NB4 (cell line): ENCODE results near the gene TMEM183A.

Experiments used
- DNase-seq: peaks from one replicate; pipeline ENCODE4 v3.0.0; 2010; ENCODE audit warnings: low read depth
- H3K4me3 ChIP-seq: one replicate; pipeline ENCODE4 v1.5.1; 2011; ENCODE audit warnings: mild to moderate bottlenecking, low read depth, low read length, moderate library complexity
- MAX ChIP-seq: IDR thresholded peaks from 2 replicates; pipeline ENCODE4 v1.6.1; 2011; ENCODE audit warnings: low read depth, low read length
- MYC ChIP-seq: IDR thresholded peaks from 2 replicates; pipeline ENCODE4 v1.6.1; 2011; ENCODE audit warnings: low read depth, low read length
- POLR2A ChIP-seq: IDR thresholded peaks from 2 replicates; pipeline ENCODE4 v1.6.1; 2011; ENCODE audit warnings: mild to moderate bottlenecking; ENCODE audit not compliant: insufficient read length; ENCODE audit errors: extremely low read depth
- TF ChIP-seq, protein P1 (sequence below): IDR thresholded peaks from one replicate; pipeline ENCODE4 v1.5.1; 2012; ENCODE audit warnings: low read depth, low read length

Gene TMEM183A

GRCh38 chr1:202968895-202969295, 38.3 kb upstream of the TMEM183A start:
- peak overlapping the region; percentile 12 for H3K4me3 ChIP-seq
- TF ChIP-seq, protein P1, sequence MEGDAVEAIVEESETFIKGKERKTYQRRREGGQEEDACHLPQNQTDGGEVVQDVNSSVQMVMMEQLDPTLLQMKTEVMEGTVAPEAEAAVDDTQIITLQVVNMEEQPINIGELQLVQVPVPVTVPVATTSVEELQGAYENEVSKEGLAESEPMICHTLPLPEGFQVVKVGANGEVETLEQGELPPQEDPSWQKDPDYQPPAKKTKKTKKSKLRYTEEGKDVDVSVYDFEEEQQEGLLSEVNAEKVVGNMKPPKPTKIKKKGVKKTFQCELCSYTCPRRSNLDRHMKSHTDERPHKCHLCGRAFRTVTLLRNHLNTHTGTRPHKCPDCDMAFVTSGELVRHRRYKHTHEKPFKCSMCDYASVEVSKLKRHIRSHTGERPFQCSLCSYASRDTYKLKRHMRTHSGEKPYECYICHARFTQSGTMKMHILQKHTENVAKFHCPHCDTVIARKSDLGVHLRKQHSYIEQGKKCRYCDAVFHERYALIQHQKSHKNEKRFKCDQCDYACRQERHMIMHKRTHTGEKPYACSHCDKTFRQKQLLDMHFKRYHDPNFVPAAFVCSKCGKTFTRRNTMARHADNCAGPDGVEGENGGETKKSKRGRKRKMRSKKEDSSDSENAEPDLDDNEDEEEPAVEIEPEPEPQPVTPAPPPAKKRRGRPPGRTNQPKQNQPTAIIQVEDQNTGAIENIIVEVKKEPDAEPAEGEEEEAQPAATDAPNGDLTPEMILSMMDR = peak; percentile 83
- TF ChIP-seq MYC (peak; percentile 54), POLR2A (no peak), MAX (peak; percentile 63; the same call in 1 of the 2 replicates)
- DNase-seq = peak; percentile 97

DNA sequence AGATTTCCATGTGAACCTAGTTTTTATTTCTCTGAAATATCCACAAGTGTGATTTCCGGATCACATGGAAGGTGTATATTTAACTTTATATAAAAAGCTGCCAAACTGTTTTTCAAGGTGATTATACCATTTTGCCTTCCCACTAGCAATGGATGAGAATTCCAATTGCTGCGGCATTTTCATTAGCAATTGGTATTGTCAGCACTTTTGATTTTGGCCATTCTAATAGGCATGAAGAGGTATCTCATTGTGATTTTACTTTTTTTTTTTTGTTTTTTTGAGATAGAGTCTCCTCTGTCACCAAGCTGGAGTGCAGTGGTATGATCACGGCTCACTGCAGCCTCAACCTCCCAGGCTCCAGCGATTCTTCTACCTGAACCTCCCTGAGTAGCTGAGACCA, 35.1 kb upstream of the TMEM183A start:
- no peak overlapping the region for H3K4me3 ChIP-seq
- DNase-seq = no peak
- TF ChIP-seq MYC (no peak), MAX (no peak), POLR2A (no peak)
- TF ChIP-seq, protein P1 = no peak

DNA sequence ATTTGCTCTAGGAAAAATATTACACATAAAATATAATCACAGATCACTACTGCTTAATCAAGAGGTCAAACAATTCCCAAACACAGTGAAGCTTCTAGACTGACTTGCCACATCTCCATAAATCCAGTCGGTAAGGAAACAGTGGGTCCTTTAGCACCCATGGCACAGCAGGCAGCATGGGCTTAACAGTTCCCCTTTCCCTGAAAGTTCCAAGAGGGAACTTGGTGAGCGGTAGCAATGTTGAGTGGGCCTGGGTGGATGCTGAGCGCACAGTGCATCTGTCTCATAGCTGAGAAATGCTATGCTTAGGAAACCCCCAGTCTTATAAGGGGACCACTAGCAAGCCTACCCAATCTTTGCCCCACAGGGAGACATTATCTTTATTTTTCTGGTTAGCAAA, 32.3 kb upstream of the TMEM183A start:
- DNase-seq = no peak
- no peak overlapping the region for H3K4me3 ChIP-seq
- no peak for TF ChIP-seq MYC
- no peak for TF ChIP-seq MAX
- TF ChIP-seq, protein P1 = no peak
- no peak for TF ChIP-seq POLR2A

DNA sequence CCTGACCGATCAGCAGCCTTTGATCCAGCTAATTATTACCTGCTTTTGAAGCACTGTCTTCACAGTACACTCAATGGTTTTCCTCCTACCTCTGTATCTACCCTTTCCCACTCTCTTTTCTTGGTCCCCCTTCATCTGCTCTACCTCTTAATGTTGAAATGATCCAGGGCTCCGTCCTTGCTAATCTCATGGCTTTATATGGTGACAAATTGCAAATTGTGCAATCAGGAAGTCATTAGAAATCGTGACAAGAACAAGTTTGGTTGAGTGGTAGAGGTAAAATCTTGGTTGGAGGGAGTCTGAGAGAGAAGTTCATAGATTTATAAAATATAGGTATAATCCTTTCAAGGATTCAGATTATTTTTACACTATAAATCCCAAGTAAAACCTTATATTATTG, 30.5 kb upstream of the TMEM183A start:
- peak; percentile 59 for DNase-seq
- TF ChIP-seq, protein P1 = no peak
- TF ChIP-seq MYC (no peak), MAX (no peak), POLR2A (no peak)
- no peak overlapping the region for H3K4me3 ChIP-seq

- no peak overlapping the region for H3K4me3 ChIP-seq
- DNase-seq = no peak
- TF ChIP-seq MAX (no peak), POLR2A (no peak), MYC (no peak)
- TF ChIP-seq, protein P1 = no peak
These were observed 27.7 kb upstream of the TMEM183A start for GRCh38 chr1:202979459-202979858.

DNA sequence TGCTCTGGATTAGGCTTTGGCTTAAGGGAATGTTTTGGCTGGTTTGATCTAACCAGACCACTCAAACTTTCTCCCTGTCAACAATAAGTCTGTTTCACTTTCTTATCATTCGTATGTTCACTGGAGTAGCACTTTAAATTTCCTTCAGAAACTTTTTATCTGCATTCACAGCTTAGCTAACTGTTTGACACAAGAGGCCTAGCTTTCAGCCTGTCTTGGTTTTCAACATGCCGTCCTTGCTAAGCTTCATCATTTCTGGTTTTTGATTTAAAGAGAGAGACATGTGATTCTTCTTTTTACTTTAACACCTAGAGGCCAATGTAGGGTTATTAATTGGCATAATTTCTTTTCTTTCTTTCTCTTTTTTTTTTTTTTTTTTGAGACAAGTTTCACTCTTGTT, 25.2 kb upstream of the TMEM183A start:
- no peak for TF ChIP-seq POLR2A
- TF ChIP-seq MYC = no peak
- TF ChIP-seq MAX = no peak
- TF ChIP-seq, protein P1 = no peak
- DNase-seq = no peak
- no peak overlapping the region for H3K4me3 ChIP-seq
